MM.1S (cell line): Measurements from ENCODE around the gene SRSF7.

Experiments
- DNase-seq: peaks from one replicate; pipeline ENCODE4 v3.0.0-alpha.2; 2015
- H2AFZ ChIP-seq: fragments of 300-600 bp; sonication (generic); 2 replicates; pipeline ENCODE4 v1.6.0; 2016; ENCODE audit warnings: antibody characterized with exemption, low read length
- H3F3A ChIP-seq: fragments of 300-600 bp; sonication (generic); 2 replicates; pipeline ENCODE4 v1.6.1; 2016; ENCODE audit warnings: mild to moderate bottlenecking, antibody characterized with exemption, low read length, moderate library complexity, mixed read lengths; ENCODE audit not compliant: insufficient read depth
- H3K27ac ChIP-seq: fragments of 300-600 bp; sonication (generic); 2 replicates; pipeline ENCODE4 v1.5.1; 2016; ENCODE audit warnings: mild to moderate bottlenecking, low read length
- H3K27me3 ChIP-seq: fragments of 300-600 bp; sonication (generic); replicated peaks from 2 replicates; pipeline ENCODE4 v1.6.0; 2016; ENCODE audit warnings: low read length; ENCODE audit not compliant: insufficient read depth
- H3K36me3 ChIP-seq: fragments of 300-600 bp; sonication (generic); replicated peaks from 2 replicates; pipeline ENCODE4 v1.6.1; 2016; ENCODE audit warnings: mild to moderate bottlenecking, low read length, mixed read lengths; ENCODE audit not compliant: insufficient read depth
- H3K4me1 ChIP-seq: fragments of 300-600 bp; sonication (generic); 2 replicates; pipeline ENCODE4 v1.6.1; 2016; ENCODE audit warnings: low read length, mixed read lengths
- H3K4me2 ChIP-seq: fragments of 300-600 bp; sonication (generic); 2 replicates; pipeline ENCODE4 v1.6.0; 2016; ENCODE audit warnings: low read depth, low read length
- H3K4me3 ChIP-seq: fragments of 300-600 bp; sonication (generic); 2 replicates; pipeline ENCODE4 v1.5.1; 2016; ENCODE audit warnings: low read length, mixed read lengths
- H3K79me2 ChIP-seq: fragments of 300-600 bp; sonication (generic); 2 replicates; pipeline ENCODE4 v1.6.1; 2016; ENCODE audit warnings: mixed run types, low read length, mixed read lengths
- H3K9ac ChIP-seq: fragments of 300-600 bp; sonication (generic); 2 replicates; pipeline ENCODE4 v1.6.1; 2016; ENCODE audit warnings: low read length, mixed read lengths
- H3K9me2 ChIP-seq: fragments of 300-600 bp; sonication (generic); replicated peaks from 2 replicates; pipeline ENCODE4 v1.6.1; 2016; ENCODE audit warnings: mild to moderate bottlenecking, low read length, mixed read lengths; ENCODE audit not compliant: insufficient read depth
- H3K9me3 ChIP-seq: fragments of 300-600 bp; sonication (generic); replicated peaks from 2 replicates; pipeline ENCODE4 v1.6.1; 2016; ENCODE audit warnings: mild to moderate bottlenecking, low read length, mixed read lengths; ENCODE audit not compliant: insufficient read depth
- H4K20me1 ChIP-seq: fragments of 300-600 bp; sonication (generic); 2 replicates; pipeline ENCODE4 v1.6.1; 2016; ENCODE audit warnings: mild to moderate bottlenecking, low read length, moderate library complexity, mixed read lengths; ENCODE audit not compliant: insufficient read depth
- EZH2 ChIP-seq: fragments of 300-600 bp; sonication (generic); optimal IDR thresholded peaks from 2 replicates; pipeline ENCODE3; 2017; ENCODE audit warnings: low read depth, mild to moderate bottlenecking, antibody characterized with exemption, low read length, mixed read lengths
- EZH2phosphoT487 ChIP-seq: fragments of 300-600 bp; sonication (generic); IDR thresholded peaks from 2 replicates; pipeline ENCODE4 v1.6.1; 2018; ENCODE audit warnings: antibody characterized with exemption, low read length
- TF ChIP-seq, protein P1 (sequence below): fragments of 300-600 bp; sonication (generic); IDR thresholded peaks from 2 replicates; pipeline ENCODE4 v1.5.1; 2016; ENCODE audit warnings: antibody characterized with exemption, low read length, mixed read lengths

Gene SRSF7

DNA sequence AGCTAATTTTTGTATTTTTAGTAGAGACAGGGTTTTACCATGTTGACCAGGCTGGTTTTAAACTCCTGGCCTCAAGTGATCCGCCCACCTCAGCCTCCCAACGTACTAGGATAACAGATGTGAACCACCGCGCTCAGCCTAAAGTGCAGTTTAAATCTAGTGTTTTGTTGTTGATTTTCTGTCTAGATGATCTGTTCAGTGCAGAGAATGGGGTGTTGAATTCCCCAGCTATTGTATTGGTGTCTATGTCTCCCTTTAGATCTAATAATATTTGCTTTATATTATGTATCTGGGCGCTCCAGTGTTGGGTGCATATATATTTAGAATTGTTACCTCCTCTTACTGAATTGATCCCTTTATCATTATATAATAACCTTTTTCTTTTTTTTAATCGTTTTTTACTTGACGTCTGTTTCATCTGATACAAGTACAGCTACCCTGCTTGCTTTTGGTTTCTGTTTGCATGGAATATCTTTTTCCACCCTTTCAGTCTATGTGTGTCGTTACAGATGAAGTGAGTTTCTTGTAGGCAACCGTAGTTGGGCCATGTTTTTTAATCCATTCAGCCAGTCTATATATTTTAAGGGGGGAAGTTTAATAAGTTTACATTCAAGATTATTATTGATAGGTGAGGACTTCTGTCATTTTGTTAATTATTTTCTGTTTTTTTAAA lies 50.9 kb downstream of the SRSF7 start:
- Histone ChIP-seq H3K9me3 (no peaks in the 10 kb centered on the region), H3K4me2 (no peak overlapping the region), H3K27me3 (no peaks in the 10 kb centered on the region), H3K9ac (no peak overlapping the region), H3K4me1 (no peaks in the 10 kb centered on the region), H3F3A (no peaks in the 10 kb centered on the region), H3K9me2 (no peaks in the 10 kb centered on the region), H3K36me3 (no peaks in the 10 kb centered on the region), H3K4me3 (no peak overlapping the region), H2AFZ (no peak overlapping the region), H4K20me1 (no peaks in the 10 kb centered on the region), H3K79me2 (peaks cover 24% of the 10 kb centered on the region), H3K27ac (no peak overlapping the region)
- DNase-seq = no peak
- TF ChIP-seq EZH2 = no peak
- TF ChIP-seq, protein P1, sequence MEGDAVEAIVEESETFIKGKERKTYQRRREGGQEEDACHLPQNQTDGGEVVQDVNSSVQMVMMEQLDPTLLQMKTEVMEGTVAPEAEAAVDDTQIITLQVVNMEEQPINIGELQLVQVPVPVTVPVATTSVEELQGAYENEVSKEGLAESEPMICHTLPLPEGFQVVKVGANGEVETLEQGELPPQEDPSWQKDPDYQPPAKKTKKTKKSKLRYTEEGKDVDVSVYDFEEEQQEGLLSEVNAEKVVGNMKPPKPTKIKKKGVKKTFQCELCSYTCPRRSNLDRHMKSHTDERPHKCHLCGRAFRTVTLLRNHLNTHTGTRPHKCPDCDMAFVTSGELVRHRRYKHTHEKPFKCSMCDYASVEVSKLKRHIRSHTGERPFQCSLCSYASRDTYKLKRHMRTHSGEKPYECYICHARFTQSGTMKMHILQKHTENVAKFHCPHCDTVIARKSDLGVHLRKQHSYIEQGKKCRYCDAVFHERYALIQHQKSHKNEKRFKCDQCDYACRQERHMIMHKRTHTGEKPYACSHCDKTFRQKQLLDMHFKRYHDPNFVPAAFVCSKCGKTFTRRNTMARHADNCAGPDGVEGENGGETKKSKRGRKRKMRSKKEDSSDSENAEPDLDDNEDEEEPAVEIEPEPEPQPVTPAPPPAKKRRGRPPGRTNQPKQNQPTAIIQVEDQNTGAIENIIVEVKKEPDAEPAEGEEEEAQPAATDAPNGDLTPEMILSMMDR = no peak
- TF ChIP-seq EZH2phosphoT487 = no peak

DNA sequence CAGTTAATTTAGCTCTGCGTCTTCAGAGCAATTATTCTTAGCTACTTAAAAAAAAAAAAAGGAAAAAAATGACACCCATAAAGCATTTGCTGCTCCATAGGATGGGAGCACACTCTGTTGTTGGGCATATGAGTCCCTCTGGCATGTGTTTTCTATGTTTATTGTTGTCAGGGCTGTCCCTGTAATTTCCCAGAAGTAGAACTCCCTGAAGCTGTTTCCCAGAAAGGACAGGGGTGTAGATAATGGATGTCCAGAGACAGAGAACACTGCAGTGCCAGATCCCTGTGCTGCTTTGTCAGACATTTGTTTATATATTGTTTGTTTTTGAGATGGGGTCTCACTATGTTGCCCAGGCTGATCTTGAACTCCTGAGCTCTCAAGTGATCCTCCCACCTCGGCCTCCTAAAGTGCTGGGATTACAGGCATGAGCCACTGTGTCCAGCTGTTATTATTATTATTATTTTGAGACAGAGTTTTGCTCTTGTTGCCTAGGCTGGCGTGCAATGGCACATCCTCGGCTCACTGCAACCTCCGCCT lies 52.6 kb downstream of the SRSF7 start:
- H3K27ac ChIP-seq = no peak overlapping the region

DNA sequence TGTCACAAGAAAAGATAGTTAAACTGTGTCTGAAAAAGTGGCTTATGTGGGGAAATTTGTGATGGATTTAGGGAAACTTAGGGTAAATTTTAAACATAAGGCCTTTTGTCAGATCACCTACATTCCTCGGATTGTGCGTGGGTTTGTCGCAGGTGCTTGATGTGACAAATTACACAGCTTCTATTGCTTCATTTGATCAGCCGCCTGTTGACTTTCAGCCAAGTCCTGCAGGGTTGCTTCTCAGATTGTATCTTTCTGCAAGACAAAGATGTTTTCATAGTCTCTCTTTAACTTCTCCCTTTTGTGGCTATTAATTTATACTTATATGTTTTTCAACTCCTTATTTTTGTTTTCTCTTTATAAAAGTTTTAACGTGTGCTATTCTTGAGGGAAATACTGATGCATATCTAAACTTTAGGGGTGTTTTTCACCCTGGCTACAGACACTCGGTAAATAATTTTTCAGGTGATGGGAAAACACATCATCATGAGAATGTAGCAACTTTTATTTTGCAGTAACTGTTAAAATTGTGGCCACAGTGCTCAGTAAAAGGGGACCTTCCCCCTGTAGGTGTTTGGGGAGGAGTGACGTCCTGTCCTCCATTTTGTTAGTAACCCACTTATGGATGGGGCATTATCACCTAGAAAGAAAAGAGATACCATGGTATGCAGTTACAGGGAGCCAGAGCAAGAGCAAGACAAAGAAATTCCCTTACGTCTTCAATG lies 53.9 kb downstream of the SRSF7 start:
- Histone ChIP-seq H3K27ac (no peak overlapping the region), H3K4me3 (no peak overlapping the region), H2AFZ (no peak overlapping the region), H3K9ac (no peak overlapping the region), H3K36me3 (no peaks in the 10 kb centered on the region), H3K9me2 (no peaks in the 10 kb centered on the region), H3K9me3 (no peaks in the 10 kb centered on the region), H3K4me2 (no peak overlapping the region), H3K4me1 (no peaks in the 10 kb centered on the region), H3K79me2 (peaks cover 21% of the 10 kb centered on the region), H4K20me1 (no peaks in the 10 kb centered on the region), H3F3A (no peaks in the 10 kb centered on the region), H3K27me3 (no peaks in the 10 kb centered on the region)
- no peak for DNase-seq
- TF ChIP-seq, protein P1 = no peak
- TF ChIP-seq EZH2 (no peak), EZH2phosphoT487 (no peak)

More for the DNA sequence above, 52.6 kb downstream of the SRSF7 start:
- Histone ChIP-seq H3K9me3 (no peaks in the 10 kb centered on the region), H3K4me3 (no peak overlapping the region), H4K20me1 (no peaks in the 10 kb centered on the region), H3K36me3 (no peaks in the 10 kb centered on the region), H3K4me2 (no peak overlapping the region), H3K9me2 (no peaks in the 10 kb centered on the region), H3F3A (no peaks in the 10 kb centered on the region), H3K4me1 (no peaks in the 10 kb centered on the region), H2AFZ (no peak overlapping the region), H3K9ac (no peak overlapping the region), H3K79me2 (peaks cover 16% of the 10 kb centered on the region), H3K27me3 (no peaks in the 10 kb centered on the region)
- no peak for DNase-seq
- TF ChIP-seq EZH2phosphoT487 (no peak), EZH2 (no peak)
